Omental fat pad (tissue), 4 donors: ENCODE measurements around the gene INMT. TPM values are rescaled to one million over a fixed set of nuclear protein-coding genes. Genes with fewer than 3 reads are reported as not detected.

ENCODE experiments used
- ATAC-seq: fragments of 150-250 bp; one replicate; pipeline ENCODE4 v1.9.1; 2016; ENCODE audit warnings: mild to moderate bottlenecking, moderate library complexity; ENCODE audit not compliant: low FRiP score
- DNase-seq: peaks from one replicate; pipeline ENCODE4 v3.0.0-alpha.2; 2019; ENCODE audit warnings: low spot score
- total RNA-seq, 4 donors: library from RNA; depleted of rRNA; stranded (reverse); fragments of >200 nt; gene quantifications; one replicate each; pipeline ENCODE4 v1.1.0, GENCODE V29; 2016
- TF ChIP-seq, protein P1 (sequence below), 3 donors: fragments of 450-650 bp; IDR thresholded peaks; one replicate each; pipeline ENCODE4 v1.5.1; 2016 to 2017; ENCODE audit warnings: antibody characterized with exemption in 3 of 3, mild to moderate bottlenecking in 3 of 3, moderate library complexity in 2 of 3

The INMT gene
- total RNA-seq, 4 donors from 2014 or later, result 156 to 545 (median 222) TPM

DNA sequence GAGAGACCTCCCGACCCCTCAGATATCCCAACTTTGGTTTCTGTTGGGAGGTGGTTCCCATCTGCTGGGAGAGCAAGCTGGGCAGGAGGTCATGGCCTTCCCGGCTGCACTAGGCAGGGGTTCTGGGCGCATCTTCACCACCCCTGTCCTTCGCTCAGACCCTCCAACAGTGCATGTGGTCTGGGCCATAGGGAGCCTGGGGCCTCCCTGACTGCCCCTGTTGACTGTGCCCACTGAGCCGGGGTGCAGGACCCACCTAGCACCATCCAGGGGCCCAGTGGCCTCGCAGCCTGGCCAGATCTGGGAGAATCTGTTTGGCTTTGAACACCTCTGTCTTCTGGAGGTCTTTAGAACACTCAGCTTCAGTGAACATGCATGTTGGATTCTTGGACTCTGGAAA lies 18.7 kb upstream of the INMT start:
- ATAC-seq (no peak), DNase-seq (no peak)
- TF ChIP-seq, protein P1, sequence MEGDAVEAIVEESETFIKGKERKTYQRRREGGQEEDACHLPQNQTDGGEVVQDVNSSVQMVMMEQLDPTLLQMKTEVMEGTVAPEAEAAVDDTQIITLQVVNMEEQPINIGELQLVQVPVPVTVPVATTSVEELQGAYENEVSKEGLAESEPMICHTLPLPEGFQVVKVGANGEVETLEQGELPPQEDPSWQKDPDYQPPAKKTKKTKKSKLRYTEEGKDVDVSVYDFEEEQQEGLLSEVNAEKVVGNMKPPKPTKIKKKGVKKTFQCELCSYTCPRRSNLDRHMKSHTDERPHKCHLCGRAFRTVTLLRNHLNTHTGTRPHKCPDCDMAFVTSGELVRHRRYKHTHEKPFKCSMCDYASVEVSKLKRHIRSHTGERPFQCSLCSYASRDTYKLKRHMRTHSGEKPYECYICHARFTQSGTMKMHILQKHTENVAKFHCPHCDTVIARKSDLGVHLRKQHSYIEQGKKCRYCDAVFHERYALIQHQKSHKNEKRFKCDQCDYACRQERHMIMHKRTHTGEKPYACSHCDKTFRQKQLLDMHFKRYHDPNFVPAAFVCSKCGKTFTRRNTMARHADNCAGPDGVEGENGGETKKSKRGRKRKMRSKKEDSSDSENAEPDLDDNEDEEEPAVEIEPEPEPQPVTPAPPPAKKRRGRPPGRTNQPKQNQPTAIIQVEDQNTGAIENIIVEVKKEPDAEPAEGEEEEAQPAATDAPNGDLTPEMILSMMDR (IDR thresholded peaks at IDR 0.05), result no peak

- DNase-seq (no peak), ATAC-seq (no peak)
- TF ChIP-seq, protein P1 (IDR thresholded peaks at IDR 0.05), result no peak
These were observed 18.2 kb upstream of the INMT start for GRCh38 chr7:30733691-30734090.

DNA sequence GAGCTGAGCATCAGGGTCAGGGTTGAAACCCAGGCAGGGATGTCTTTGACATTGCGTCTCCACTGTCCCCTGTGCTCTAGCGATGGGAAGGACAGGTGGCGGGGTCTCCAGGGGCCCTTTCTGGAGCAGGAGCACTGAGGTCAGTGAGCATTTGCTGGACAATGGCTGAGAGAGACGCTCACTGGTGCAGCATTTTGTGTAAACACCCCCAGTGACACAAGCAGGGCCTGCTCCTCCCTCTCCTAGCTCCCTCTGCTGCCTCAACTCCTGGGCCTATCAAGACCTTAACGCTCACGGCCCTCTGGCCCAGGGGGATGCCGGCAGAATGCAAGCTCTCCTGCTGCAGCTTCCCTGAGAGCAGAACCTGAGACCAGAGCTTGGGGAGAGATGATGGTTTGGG lies 17.4 kb upstream of the INMT start:
- TF ChIP-seq, protein P1 (IDR thresholded peaks at IDR 0.05), result no peak
- DNase-seq (no peak), ATAC-seq (no peak)

DNA sequence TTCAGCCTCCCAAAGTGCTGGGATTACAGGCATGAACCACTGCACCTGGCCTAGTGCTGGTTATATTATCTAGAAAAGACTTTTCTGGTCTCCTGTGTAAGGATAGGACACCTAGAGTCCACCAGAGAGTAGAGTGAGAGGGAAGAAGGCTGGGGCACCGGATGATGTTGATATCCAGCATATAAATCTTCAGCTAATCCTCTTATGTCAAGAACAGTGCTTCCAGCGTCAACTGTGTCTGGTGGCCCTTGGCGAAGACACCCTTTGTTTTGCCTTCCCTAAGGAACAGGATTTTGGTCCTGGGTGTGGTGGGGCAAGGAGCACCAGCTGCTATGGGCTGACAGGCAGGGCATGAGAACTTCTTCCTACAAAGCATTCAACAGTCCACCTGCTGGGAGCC lies 16.3 kb upstream of the INMT start:
- ATAC-seq (no peak), DNase-seq (no peak)
- TF ChIP-seq, protein P1 (IDR thresholded peaks at IDR 0.05), result no peak

DNA sequence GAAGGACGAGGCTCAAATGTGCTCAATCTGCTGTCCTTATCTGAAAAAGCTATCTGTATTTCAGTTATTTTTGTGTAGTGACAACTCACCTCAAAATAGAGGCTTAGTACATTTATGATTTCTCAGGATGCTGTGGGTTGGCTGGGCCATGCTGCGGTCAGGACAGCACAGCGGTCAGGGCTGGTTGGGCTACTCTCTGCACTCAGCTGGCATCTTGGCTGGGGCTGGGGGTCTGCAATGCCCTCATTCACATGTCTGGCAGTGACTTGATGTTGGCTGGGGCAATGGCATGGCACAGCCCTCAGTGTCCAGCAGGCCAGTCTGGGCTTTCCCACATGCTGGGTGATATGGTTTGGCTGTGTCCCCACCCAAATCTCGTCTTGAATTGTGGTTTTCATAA lies 15.6 kb upstream of the INMT start:
- TF ChIP-seq, protein P1 (IDR thresholded peaks at IDR 0.05), result no peak
- ATAC-seq (no peak), DNase-seq (no peak)

DNA sequence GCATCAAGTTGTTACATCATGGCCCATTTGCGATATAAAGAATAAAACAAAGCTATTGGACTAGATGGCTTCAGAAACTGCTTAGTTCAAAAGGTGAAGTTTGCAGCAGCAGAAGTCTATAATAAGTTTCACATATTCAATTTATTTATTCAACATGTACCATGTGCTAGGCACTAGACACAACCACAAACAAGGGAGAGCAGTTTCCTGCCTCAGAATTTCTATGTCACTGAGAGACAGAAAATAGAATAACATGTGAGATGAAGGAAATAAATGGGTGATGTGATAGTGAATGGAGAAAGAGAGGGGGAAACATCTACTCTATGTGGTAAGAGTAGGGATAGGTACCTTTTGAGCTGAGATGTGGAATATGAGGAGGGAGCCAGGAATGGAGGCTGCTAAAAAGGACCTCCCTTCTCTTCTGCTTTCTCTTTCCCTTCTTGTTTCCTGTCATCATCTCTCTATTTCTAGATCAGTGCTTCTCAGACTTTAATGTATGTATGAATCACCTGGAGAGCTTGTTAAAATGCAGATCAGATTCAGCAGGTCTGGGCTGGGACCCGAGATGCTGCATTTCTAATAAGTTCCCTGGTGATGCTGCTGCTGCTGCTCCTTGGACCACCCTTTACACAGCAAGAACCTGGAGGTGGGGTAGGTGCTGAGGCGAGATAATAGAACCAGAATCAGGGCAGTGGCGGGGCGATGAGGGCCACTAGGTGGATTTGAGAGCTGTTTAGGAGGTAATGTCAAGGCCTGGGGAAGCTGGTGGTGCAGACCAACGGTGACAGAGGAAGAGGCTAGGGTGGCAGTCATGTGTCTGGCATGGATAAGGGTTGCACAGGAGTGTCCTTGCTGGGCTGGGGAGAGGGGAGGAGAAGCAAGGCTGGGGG lies 13.7 kb upstream of the INMT start:
- DNase-seq (no peak), ATAC-seq (no peak)
- TF ChIP-seq, protein P1 (IDR thresholded peaks at IDR 0.05), result no peak

DNA sequence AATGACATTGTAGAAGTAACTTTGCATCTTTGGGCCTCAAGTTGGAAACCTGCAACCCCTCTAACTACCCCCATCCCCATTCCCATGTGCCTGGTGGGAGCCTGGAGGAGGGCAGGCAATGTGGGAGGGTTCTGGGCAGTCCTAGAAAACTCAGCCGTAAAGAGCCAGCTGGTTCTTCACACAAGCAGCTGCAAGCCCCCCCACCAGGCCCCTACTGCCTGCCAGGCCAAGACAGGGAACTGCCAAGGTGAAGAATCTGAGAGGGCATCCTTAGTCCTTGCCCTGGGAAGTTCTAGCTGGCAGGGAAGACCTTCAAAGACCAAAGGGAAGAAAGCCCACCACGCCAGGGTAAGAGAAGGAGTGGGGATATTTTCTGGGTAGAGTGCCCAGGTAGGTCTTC lies 12.2 kb upstream of the INMT start:
- no peak for DNase-seq
- no peak for ATAC-seq
- TF ChIP-seq, protein P1 (IDR thresholded peaks at IDR 0.05), result no peak
